Skeletal muscle satellite cell (primary cell): ENCODE measurements around the gene FARP1.

Experiments used
- H3K27me3 ChIP-seq: 2 replicates; pipeline ENCODE4 v1.7.0; 2013; ENCODE audit warnings: low read length; ENCODE audit not compliant: control insufficient read depth, insufficient read depth
- H3K36me3 ChIP-seq: 2 replicates; pipeline ENCODE4 v1.7.0; 2013; ENCODE audit warnings: mild to moderate bottlenecking, control low read depth, low read length; ENCODE audit not compliant: insufficient read depth
- H3K4me1 ChIP-seq: 2 replicates; pipeline ENCODE4 v1.7.0; 2013; ENCODE audit warnings: low read length; ENCODE audit not compliant: control insufficient read depth, insufficient read depth
- H3K4me2 ChIP-seq: 2 replicates; pipeline ENCODE4 v1.7.0; 2013; ENCODE audit warnings: mild to moderate bottlenecking, low read length
- H3K4me3 ChIP-seq: 2 replicates; pipeline ENCODE4 v1.7.0; 2013; ENCODE audit warnings: low read length
- H3K9ac ChIP-seq: 2 replicates; pipeline ENCODE4 v1.7.0; 2013; ENCODE audit warnings: mild to moderate bottlenecking, low read depth, low read length, moderate library complexity
- H3K9me3 ChIP-seq: replicated peaks from 2 replicates; pipeline ENCODE4 v1.7.0; 2013; ENCODE audit warnings: mild to moderate bottlenecking, control low read depth, low read length

Gene FARP1

DNA sequence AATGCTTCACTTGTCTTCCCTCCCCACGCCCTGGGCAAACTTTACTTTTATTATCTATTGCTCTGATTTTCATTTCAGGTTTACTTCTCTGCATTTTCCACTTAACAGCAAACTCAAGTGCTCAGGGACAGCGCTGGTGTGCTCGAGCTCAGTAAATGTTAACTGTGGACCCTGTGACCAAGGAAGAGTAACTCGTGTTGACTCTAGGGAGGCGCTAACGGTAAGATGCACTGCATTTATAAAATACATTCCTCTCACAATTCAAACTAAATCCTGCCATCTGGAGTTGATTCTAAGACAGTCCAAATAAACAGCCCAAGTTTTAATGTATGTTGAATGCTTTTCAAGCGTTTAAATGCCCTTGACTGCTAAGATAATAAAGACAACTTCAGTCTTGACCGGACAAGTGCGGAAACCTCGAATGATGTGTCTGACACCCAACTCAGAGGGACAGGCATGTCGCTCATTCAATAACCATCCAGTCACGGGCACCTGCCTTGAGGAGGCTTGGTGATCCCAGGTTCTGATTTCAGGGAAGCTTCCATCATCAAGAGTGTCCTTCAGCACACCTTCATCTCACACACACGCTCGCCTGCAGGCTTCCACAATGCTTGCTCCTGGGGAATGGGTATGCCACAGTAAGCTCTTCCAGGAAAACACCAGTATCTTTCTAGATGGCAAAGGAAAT is 340.9 kb downstream of the FARP1 start:
- H3K9ac ChIP-seq = peak overlapping the region; percentile 71
- peaks cover 79% of the 10 kb centered on the region for H3K4me1 ChIP-seq
- H3K4me3 ChIP-seq = peak overlapping the region; percentile 55
- H3K4me2 ChIP-seq = peak overlapping the region; percentile 78
- no peaks in the 10 kb centered on the region for H3K36me3 ChIP-seq
- no peaks in the 10 kb centered on the region for H3K27me3 ChIP-seq
- H3K9me3 ChIP-seq = no peaks in the 10 kb centered on the region

GRCh38 chr13:98484289-98485219 is 341.7 kb downstream of the FARP1 start:
- Histone ChIP-seq H3K4me2 (peak overlapping the region; percentile 78), H3K4me3 (peak overlapping the region; percentile 55), H3K9ac (peak overlapping the region; percentile 71), H3K36me3 (peaks cover 4% of the 10 kb centered on the region), H3K27me3 (no peaks in the 10 kb centered on the region), H3K4me1 (peaks cover 76% of the 10 kb centered on the region), H3K9me3 (no peaks in the 10 kb centered on the region)

DNA sequence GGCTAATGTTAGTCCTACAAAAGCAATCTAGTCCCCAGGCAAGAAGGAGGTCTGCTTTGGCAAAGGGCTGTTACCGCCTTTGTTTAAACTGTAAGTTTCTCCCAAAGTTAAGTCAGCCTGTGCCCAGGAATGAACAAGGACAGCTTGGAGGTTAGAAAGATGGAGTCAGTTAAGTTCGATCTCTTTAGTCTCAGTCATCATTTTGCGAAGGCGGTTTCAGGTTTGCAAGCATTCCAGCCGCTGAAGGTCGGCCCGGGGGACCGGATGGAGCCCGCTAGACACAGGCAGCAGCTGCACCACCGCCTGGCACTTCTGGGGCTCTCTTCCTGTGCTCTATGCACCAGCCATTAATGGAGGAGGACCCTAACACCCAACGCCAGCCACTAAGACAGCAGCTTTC is 342.7 kb downstream of the FARP1 start:
- no peak overlapping the region for H3K4me3 ChIP-seq
- H3K4me2 ChIP-seq = peak overlapping the region; percentile 78
- H3K4me1 ChIP-seq = peaks cover 76% of the 10 kb centered on the region
- no peaks in the 10 kb centered on the region for H3K27me3 ChIP-seq
- H3K9me3 ChIP-seq = no peaks in the 10 kb centered on the region
- H3K9ac ChIP-seq = peak overlapping the region; percentile 26
- H3K36me3 ChIP-seq = peaks cover 4% of the 10 kb centered on the region

DNA sequence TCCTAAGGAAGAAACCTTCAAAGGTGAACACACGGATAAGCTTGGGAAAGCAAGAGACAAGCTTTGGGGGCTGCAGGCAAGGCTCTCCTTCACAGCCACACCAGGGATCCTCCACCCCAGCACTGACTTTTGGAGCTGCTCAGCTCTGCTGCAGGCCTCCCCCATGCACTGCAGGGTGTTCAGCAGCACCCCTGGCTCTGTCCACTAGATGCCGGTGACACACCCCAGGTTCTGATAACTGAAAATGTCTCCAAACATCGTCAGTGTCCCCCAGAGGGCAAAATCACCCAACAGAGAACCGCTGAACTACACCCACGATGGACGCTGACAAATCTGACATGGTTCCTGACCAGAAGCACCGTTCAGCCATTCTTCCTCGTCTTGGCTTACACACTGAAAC is 343.5 kb downstream of the FARP1 start:
- no peaks in the 10 kb centered on the region for H3K27me3 ChIP-seq
- H3K9me3 ChIP-seq = no peaks in the 10 kb centered on the region
- H3K9ac ChIP-seq = no peak overlapping the region
- H3K4me1 ChIP-seq = peaks cover 68% of the 10 kb centered on the region
- peak overlapping the region; percentile 9 for H3K4me2 ChIP-seq
- H3K36me3 ChIP-seq = peaks cover 4% of the 10 kb centered on the region
- H3K4me3 ChIP-seq = no peak overlapping the region

- Histone ChIP-seq H3K27me3 (no peaks in the 10 kb centered on the region), H3K4me2 (peak overlapping the region; percentile 9), H3K9ac (no peak overlapping the region), H3K36me3 (peaks cover 4% of the 10 kb centered on the region), H3K4me3 (no peak overlapping the region), H3K9me3 (no peaks in the 10 kb centered on the region), H3K4me1 (peaks cover 62% of the 10 kb centered on the region)
Observed at GRCh38 chr13:98487016-98487415, 344.1 kb downstream of the FARP1 start.

DNA sequence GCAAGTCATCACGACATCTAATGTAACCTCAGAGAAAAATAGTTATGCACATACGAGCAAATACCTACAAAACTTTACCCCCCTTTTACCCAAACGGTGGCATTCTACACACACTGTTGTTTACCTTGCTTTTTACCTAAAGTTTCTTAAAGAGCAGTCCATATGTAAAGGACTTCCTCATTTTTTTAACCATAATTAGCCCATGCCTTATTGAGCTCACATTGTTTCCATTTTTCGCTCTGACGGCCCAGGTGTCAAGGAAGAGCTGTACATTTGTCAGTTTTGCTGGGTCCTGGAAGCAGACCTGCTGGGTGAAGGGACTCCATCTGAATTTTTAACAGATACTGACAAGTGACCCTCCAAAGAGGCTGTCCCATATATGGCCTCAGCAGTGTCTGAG is 344.6 kb downstream of the FARP1 start:
- Histone ChIP-seq H3K4me2 (no peak overlapping the region), H3K4me3 (no peak overlapping the region), H3K27me3 (no peaks in the 10 kb centered on the region), H3K9ac (no peak overlapping the region), H3K36me3 (peaks cover 4% of the 10 kb centered on the region), H3K4me1 (peaks cover 57% of the 10 kb centered on the region), H3K9me3 (no peaks in the 10 kb centered on the region)

DNA sequence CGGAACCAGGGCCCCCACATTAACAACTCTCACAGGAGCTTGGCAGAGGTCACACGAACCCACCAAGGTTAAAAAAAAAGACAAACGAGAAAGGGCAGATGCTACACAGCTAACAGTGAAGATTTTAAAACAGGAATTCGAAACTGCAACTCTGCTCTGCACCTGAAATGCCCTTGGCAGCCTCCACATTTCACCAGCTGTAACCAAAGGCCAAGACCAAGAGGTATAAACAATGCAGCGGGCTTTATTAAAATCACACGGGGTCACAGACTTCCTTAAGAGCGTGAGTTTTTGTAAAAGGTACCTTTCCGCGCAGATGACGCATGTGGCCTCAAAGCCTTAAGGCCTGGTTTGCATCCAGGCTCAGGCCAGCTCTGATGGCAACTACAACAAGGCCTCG is 345.8 kb downstream of the FARP1 start:
- Histone ChIP-seq H3K4me3 (no peak overlapping the region), H3K9ac (no peak overlapping the region), H3K27me3 (no peaks in the 10 kb centered on the region), H3K4me2 (no peak overlapping the region), H3K4me1 (peaks cover 44% of the 10 kb centered on the region), H3K36me3 (peaks cover 4% of the 10 kb centered on the region), H3K9me3 (no peaks in the 10 kb centered on the region)

DNA sequence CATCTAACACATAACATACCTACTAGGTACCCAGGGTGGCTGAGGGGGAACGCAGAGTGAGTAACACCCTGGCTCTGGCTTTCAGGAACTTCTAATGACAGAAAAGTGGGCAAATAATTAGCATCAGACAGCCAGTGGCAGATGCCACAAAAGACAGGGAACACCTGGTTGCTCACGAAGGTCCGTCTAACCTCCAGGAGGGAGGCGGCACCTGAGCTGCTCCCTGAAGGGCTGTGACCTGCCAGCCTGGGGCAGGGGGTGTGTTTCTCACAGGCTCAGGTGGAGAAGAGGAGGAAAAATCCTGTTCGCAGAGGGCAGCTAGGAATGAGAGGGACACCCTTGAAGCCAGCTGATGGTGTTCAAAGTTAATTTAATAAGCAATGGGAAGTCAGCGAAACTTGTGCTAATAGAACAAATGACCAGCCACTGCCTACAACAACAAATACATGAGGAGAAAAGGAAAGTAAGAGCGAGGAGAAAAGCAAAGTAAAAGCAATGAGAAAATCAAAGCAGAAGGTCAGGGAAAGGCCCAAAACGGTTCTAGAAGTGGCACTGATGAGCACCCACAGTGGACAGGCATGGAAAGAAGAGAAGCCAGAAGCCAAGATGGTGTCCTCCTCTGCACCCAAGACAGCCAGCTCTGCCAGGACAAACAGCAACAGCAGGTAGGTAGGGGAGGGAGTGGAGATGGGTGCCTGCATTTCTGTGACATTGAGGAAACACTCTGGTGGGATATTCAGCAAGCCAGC is 346.7 kb downstream of the FARP1 start:
- Histone ChIP-seq H3K4me2 (no peak overlapping the region), H3K4me1 (peaks cover 36% of the 10 kb centered on the region), H3K4me3 (no peak overlapping the region), H3K9ac (no peak overlapping the region), H3K36me3 (peaks cover 4% of the 10 kb centered on the region), H3K9me3 (no peaks in the 10 kb centered on the region), H3K27me3 (no peaks in the 10 kb centered on the region)

DNA sequence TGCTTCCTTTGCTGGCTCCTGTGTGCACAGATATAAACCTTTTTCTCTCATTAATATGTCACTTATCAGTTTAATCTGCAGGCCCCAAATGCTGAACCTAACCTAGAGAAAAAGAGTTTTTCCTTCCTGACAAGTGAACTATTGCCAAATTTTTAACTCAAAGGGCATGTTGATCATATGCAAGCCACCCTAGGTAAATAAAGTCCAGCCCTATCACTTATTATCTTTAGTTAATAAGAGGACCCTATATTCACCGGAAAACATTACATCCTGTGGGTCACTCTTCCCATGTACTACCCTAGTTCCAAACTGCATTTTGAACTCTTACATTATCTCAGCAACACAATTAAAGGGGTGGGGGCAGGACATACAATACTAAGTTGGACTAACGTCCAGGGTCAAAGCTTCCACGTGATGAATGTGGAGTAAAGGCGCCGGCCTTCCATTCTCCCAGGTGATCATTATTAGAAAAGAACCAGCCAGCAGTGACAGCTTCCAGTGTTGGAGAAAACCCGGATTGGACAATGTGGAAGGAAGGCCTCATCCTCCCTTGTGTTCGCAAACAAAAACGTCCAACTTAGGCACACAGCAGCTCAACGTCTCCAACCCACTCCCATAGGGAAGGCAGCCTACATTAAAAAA is 347.4 kb downstream of the FARP1 start:
- peaks cover 4% of the 10 kb centered on the region for H3K36me3 ChIP-seq
- no peaks in the 10 kb centered on the region for H3K27me3 ChIP-seq
- peaks cover 30% of the 10 kb centered on the region for H3K4me1 ChIP-seq
- H3K9ac ChIP-seq = no peak overlapping the region
- H3K9me3 ChIP-seq = no peaks in the 10 kb centered on the region
- H3K4me3 ChIP-seq = no peak overlapping the region
- no peak overlapping the region for H3K4me2 ChIP-seq

- peaks cover 4% of the 10 kb centered on the region for H3K36me3 ChIP-seq
- peaks cover 30% of the 10 kb centered on the region for H3K4me1 ChIP-seq
- no peak overlapping the region for H3K9ac ChIP-seq
- no peaks in the 10 kb centered on the region for H3K27me3 ChIP-seq
- H3K9me3 ChIP-seq = no peaks in the 10 kb centered on the region
- no peak overlapping the region for H3K4me3 ChIP-seq
- no peak overlapping the region for H3K4me2 ChIP-seq
Observed at GRCh38 chr13:98490866-98491265, 348.0 kb downstream of the FARP1 start.
